Tibial artery (tissue), 4 donors: ENCODE results near the gene ABCC5.

ENCODE experiments used
- DNase-seq, 2 donors: peaks; one replicate each; pipeline ENCODE4 v3.0.0-alpha.2; 2019
- H3K27ac ChIP-seq, 2 donors: fragments of 200-600 bp; sonication (generic) in 1 of 2; 1 replicate in 1 of 2; 2 replicates in 1 of 2; pipeline ENCODE4 v1.5.1; 2018 to 2019; ENCODE audit warnings: mild to moderate bottlenecking in 1 of 2
- H3K27me3 ChIP-seq, 2 donors: fragments of 200-600 bp; sonication (generic) in 1 of 2; one replicate each; pipeline versions ENCODE4 v1.5.1 to v1.6.0; 2016 to 2019
- H3K36me3 ChIP-seq, 3 donors: fragments of 200-600 bp; sonication (generic) in 2 of 3; one replicate each; pipeline ENCODE4 v1.5.1; 2016 to 2019; ENCODE audit warnings: mild to moderate bottlenecking in 2 of 3
- H3K4me1 ChIP-seq, 4 donors: fragments of 200-600 bp; sonication (generic) in 2 of 4; 1 replicate in 3 of 4; 2 replicates in 1 of 4; pipeline ENCODE4 v1.5.1; 2016 to 2019
- H3K4me3 ChIP-seq, 2 donors: fragments of 200-600 bp; sonication (generic) in 1 of 2; 1 replicate in 1 of 2; 2 replicates in 1 of 2; pipeline ENCODE4 v1.5.1; 2018 to 2019; ENCODE audit warnings: mild to moderate bottlenecking in 2 of 2
- H3K9me3 ChIP-seq, 3 donors: fragments of 200-600 bp; sonication (generic) in 1 of 3; one replicate each; pipeline ENCODE4 v1.5.1; 2016 to 2019
- CTCF ChIP-seq, 2 experiments: fragments of 200-600 bp in 1 of 2; fragments of 450-650 bp in 1 of 2; IDR thresholded peaks; one replicate each; pipeline ENCODE4 v1.5.1; 2017 to 2019; ENCODE audit warnings: antibody characterized with exemption in 2 of 2, mild to moderate bottlenecking in 1 of 2, moderate library complexity in 1 of 2
- intact Hi-C: fragments of 100-400 bp; cut with DNase I; formaldehyde crosslinking; loops from one replicate; pipeline ENCODE4 v1.15.0; 2023; ENCODE audit warnings: low total_unique reads

ABCC5 gene

GRCh38 chr3:183895774-183896173 lies 121.9 kb downstream of the ABCC5 start:
- Histone ChIP-seq H3K4me3 (no peak overlapping the region), H3K27me3 (peaks cover 0 to 22% of the 10 kb centered on the region in 2 donors), H3K4me1 (no peaks in the 10 kb centered on the region), H3K27ac (no peak overlapping the region), H3K9me3 (no peaks in the 10 kb centered on the region), H3K36me3 (no peaks in the 10 kb centered on the region)
- intact Hi-C loops = loop anchor here (10.0 kb wide), 1 partner anchor 359 kb away; no protein-coding TSS in a partner anchor
- TF ChIP-seq CTCF (IDR thresholded peaks at IDR 0.05) = no peak
- no peak for DNase-seq

- Histone ChIP-seq H3K36me3 (no peaks in the 10 kb centered on the region), H3K4me3 (no peak overlapping the region), H3K9me3 (no peaks in the 10 kb centered on the region), H3K4me1 (no peaks in the 10 kb centered on the region), H3K27ac (no peak overlapping the region), H3K27me3 (peaks cover 0 to 22% of the 10 kb centered on the region in 2 donors)
- TF ChIP-seq CTCF (IDR thresholded peaks at IDR 0.05) = peak; percentile 55 to 58
- no peak for DNase-seq
- intact Hi-C loops = loop anchor here (10.0 kb wide), 1 partner anchor 360 kb away; no protein-coding TSS in a partner anchor
Measured at GRCh38 chr3:183895296-183895695, 122.4 kb downstream of the ABCC5 start.

GRCh38 chr3:183892610-183893214 lies 125.0 kb downstream of the ABCC5 start:
- Histone ChIP-seq H3K36me3 (no peaks in the 10 kb centered on the region), H3K27ac (no peak overlapping the region), H3K4me1 (no peaks in the 10 kb centered on the region), H3K4me3 (no peak overlapping the region), H3K9me3 (no peaks in the 10 kb centered on the region), H3K27me3 (peaks cover 0 to 18% of the 10 kb centered on the region in 2 donors)
- TF ChIP-seq CTCF (IDR thresholded peaks at IDR 0.05) = no peak
- intact Hi-C loops = loop anchor here (10.0 kb wide), 1 partner anchor 362 kb away; no protein-coding TSS in a partner anchor
- no peak for DNase-seq

GRCh38 chr3:183885766-183886165 lies 131.9 kb downstream of the ABCC5 start:
- Histone ChIP-seq H3K27ac (no peak overlapping the region), H3K4me1 (peaks cover 0 to 25% (median 18%) of the 10 kb centered on the region in 4 donors), H3K9me3 (no peaks in the 10 kb centered on the region), H3K36me3 (no peaks in the 10 kb centered on the region), H3K4me3 (no peak overlapping the region), H3K27me3 (no peaks in the 10 kb centered on the region)
- DNase-seq = no peak
- no peak for TF ChIP-seq CTCF (IDR thresholded peaks at IDR 0.05)
- intact Hi-C loops = no loop called here

- Histone ChIP-seq H3K9me3 (no peaks in the 10 kb centered on the region), H3K4me1 (peaks cover 0 to 25% (median 18%) of the 10 kb centered on the region in 4 donors), H3K36me3 (no peaks in the 10 kb centered on the region), H3K27me3 (no peaks in the 10 kb centered on the region), H3K4me3 (peak within 1 kb of the TSS; percentile 92 to 95), H3K27ac (peak within 1 kb of the TSS; percentile 80 to 83)
- DNase-seq = peak; percentile 97
- intact Hi-C loops = no loop called here
- TF ChIP-seq CTCF (IDR thresholded peaks at IDR 0.05) = peak; percentile 88 to 93
Measured at GRCh38 chr3:183884427-183885296, 133.0 kb downstream of the ABCC5 start, which contains the start of gene PARL. PARL (minus strand) TSS chr3:183884880; CDS start chr3:183884846, 34 bp downstream.
